Sciatic nerve (tissue), 2 donors: Measurements from ENCODE around the gene TLR8. TPM values are rescaled to one million over a fixed set of nuclear protein-coding genes. Genes with fewer than 3 reads are reported as not detected.

Source experiments
- ATAC-seq: fragments of 200-7000 bp; cut with Tn5 transposase; one replicate; pipeline ENCODE4 v1.9.1; 2020; ENCODE audit warnings: mild to moderate bottlenecking, moderate library complexity
- DNase-seq: peaks from one replicate; pipeline ENCODE4 v3.0.0-alpha.2; 2020; ENCODE audit warnings: low spot score
- intact Hi-C: fragments of 100-400 bp; cut with DNase I; formaldehyde crosslinking; loops from one replicate; pipeline ENCODE4 v1.14.2; 2022
- total RNA-seq: library from RNA; stranded (reverse); fragmentation: NEBNext Ultra II Directional; extraction: Animal tissue kit (Norgen Biotek cat#: 25700); gene quantifications from one replicate; pipeline ENCODE4 v1.2.1, GENCODE V29; 2021
- donor health status: DM: no; HTN: no; CAD: no.
- donor health status: DM: no; HTN: no; CAD: no.

The TLR8 gene
- total RNA-seq, 1 donor from 2014 or later, result 2.8 TPM

GRCh38 chrX:12894074-12895030 lies 12.1 kb upstream of the TLR8 start:
- intact Hi-C loops, result no loop called here
- DNase-seq (peak; percentile 63), ATAC-seq (no peak)

GRCh38 chrX:12895866-12896265 lies 10.6 kb upstream of the TLR8 start:
- intact Hi-C loops, result no loop called here
- DNase-seq (no peak), ATAC-seq (no peak)

- no peak for DNase-seq
- intact Hi-C loops, result no loop called here
- no peak for ATAC-seq
Measured at GRCh38 chrX:12896935-12897334, 9.5 kb upstream of the TLR8 start.

DNA sequence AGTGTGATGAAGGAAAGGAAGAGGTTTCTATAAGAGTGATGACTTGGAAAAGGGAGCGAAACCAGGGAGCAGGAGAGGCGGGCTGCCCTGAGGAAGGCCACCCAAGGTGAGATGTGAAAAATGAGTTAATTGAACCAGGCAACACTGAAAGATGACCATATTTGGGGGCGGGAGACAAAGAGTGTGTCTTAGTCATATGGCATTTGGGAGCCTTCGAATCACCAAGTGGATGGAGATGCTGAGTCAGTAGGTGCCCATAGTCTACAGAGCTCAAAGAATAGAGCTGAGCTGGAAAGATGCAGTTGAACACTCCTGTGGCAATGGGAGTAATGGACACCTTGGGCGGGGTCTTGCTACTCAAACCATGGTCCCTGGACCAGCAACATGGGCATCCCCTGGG lies 8.3 kb upstream of the TLR8 start:
- no peak for DNase-seq
- no peak for ATAC-seq

DNA sequence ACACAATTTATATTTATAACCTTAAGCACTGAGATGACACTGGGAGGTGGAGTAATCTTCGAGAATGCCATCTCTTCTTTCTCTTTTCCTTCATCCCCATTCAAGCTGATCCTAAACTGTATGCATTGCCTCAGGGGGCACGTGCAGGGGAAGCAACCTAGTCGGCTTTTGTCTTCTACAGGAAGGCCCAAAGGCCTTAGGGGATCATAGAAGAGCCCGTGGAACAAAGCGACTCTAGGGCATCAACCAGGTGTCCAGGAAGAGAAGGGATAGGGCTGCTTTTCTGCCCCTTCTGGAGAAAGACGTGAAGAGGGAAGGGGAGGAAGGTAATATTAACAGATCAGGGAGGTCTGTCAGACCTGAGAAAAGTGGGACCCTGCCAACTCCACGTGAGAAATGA lies 6.9 kb upstream of the TLR8 start:
- no peak for DNase-seq
- ATAC-seq, result no peak
- intact Hi-C loops, result no loop called here

More for the DNA sequence above, 8.3 kb upstream of the TLR8 start:
- intact Hi-C loops, result no loop called here

GRCh38 chrX:12901486-12901885 lies 4.9 kb upstream of the TLR8 start:
- intact Hi-C loops, result no loop called here
- peak; percentile 83 for DNase-seq
- ATAC-seq, result peak; percentile 39

- DNase-seq (no peak), ATAC-seq (peak; percentile 64)
- intact Hi-C loops, result no loop called here
Measured at GRCh38 chrX:12903646-12904045, 2.8 kb upstream of the TLR8 start.

- ATAC-seq, result no peak
Measured at GRCh38 chrX:12910423-12911121, 4.2 kb downstream of the TLR8 start.

DNA sequence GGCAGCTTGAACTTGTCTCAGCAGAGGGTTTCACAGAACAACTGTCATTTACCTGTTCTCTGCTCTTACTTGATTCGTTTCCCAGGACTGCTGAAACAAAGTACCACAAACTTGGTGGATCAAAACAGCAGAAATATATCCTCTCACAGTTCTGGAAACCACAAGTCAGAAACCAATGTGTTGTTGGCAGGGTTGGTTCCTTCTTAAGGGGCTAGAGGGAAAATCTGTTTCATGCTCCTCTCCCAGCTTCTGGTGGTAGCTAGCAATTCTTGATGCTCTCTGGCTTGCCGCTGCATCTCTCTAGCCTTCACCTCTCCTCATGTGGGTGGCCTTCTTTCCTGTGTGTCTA lies 4.7 kb downstream of the TLR8 start:
- DNase-seq (no peak), ATAC-seq (no peak)
- intact Hi-C loops, result no loop called here

More at GRCh38 chrX:12910423-12911121, 4.2 kb downstream of the TLR8 start:
- intact Hi-C loops, result no loop called here
- no peak for DNase-seq

DNA sequence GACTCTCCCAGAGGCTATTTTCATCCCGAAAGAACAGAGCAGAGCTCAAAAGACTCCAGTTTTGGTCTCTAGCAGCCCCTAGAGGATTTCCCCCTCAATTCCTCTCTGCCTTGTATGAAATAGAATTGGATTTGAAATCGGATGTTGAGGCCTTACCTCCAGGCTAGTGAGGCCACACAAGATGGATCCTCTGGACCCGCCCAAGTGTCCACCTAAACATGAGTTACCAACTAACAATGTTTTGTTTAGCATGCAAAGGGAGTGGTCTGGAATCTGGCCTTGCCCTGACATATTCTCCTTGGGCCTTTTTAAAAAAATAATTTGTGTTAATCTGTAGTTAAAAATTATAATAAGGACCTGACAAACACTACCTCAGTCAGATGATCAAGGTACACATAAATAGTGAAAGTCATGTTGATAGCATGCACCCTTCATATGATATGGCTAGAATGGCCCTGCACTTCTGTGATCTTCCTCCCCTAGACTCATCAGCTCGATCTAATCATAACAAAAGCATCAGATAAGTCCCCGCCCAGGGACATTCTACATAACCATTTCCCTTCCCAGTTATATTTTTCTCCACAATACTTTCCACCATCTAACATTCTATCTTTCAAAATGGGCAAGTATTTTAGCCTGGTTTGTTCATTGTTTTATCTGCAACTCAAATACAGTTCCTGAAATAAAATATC lies 6.5 kb downstream of the TLR8 start:
- ATAC-seq (no peak), DNase-seq (no peak)
- intact Hi-C loops, result no loop called here

DNA sequence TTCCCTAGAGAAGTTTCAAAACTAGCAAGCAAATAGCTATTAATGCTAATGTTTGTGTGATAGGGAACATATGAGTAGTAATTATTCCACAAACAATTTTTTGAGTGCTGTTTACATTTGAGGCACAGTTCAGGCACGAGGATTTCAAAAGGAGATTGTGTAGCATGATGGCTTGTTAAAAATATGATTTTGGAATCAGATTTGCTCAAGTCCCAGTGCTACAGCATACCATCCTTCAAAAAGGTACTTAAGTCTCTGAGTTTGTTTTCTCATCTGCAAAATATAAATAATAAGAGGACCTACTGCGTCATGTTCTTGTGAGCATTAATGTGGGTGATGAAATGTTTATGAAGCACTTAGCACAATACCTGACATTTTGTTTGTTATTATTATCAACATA lies 11.3 kb downstream of the TLR8 start:
- no peak for ATAC-seq
- no peak for DNase-seq

GRCh38 chrX:12919051-12919450 lies 12.6 kb downstream of the TLR8 start:
- DNase-seq, result no peak
- ATAC-seq, result no peak
- intact Hi-C loops, result no loop called here

More for the DNA sequence above, 11.3 kb downstream of the TLR8 start:
- intact Hi-C loops, result no loop called here

- intact Hi-C loops, result no loop called here
- ATAC-seq, result no peak
- DNase-seq, result no peak
Measured at GRCh38 chrX:12919620-12920019, 13.2 kb downstream of the TLR8 start.

DNA sequence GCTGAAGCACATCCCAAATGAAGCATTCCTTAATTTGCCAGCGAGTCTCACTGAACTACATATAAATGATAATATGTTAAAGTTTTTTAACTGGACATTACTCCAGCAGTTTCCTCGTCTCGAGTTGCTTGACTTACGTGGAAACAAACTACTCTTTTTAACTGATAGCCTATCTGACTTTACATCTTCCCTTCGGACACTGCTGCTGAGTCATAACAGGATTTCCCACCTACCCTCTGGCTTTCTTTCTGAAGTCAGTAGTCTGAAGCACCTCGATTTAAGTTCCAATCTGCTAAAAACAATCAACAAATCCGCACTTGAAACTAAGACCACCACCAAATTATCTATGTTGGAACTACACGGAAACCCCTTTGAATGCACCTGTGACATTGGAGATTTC lies 14.6 kb downstream of the TLR8 start:
- DNase-seq (no peak), ATAC-seq (no peak)
- intact Hi-C loops, result no loop called here

- no peak for DNase-seq
- no peak for ATAC-seq
- intact Hi-C loops, result no loop called here
Measured at GRCh38 chrX:12921886-12922598, 15.6 kb downstream of the TLR8 start.

GRCh38 chrX:12922599-12922919 lies 16.1 kb downstream of the TLR8 start:
- ATAC-seq (no peak), DNase-seq (no peak)
- intact Hi-C loops, result no loop called here

DNA sequence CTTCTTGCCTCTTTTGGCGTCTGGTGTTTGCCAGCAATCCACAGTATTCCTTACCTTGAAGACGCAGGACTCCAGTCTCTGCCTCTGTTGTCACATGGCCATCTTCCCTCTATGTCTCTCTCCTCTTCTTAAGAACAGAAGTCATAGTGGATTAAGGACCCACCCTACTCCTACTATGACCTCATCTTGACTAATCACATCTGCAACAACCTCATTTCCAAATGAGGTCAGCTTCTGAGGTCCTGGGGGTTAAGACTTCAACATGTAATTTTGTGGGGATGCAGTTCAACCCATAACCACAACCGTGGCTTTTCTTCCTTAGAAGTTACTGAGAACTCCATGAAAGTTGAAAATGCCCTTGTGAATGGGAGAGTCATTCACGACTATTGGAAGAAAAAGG lies 23.3 kb downstream of the TLR8 start:
- no peak for DNase-seq
- intact Hi-C loops, result no loop called here
- ATAC-seq, result no peak

GRCh38 chrX:12930150-12930549 lies 23.7 kb downstream of the TLR8 start:
- ATAC-seq (no peak), DNase-seq (no peak)
- intact Hi-C loops, result no loop called here

DNA sequence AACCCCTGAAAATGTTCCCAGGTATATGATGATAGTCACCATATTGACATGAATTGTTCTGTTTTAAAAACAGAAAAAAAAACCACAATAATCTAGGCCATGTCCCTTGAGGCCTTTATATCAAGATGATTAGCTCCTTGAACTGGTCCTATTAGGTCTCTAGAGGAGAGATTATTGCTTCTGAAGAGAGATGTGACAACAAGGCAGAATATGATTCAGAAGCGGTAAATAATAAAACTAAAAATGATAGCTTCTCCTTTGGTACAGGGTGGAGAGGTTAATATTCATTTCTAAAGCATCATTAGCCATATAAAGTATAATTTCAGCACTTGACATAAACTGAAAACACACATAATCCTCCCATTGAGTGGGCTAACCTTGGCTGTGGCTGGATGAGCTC lies 25.8 kb downstream of the TLR8 start:
- no peak for ATAC-seq

More for the DNA sequence above, 25.8 kb downstream of the TLR8 start:
- no peak for DNase-seq
- intact Hi-C loops, result no loop called here
